GM18858 (cell line): ENCODE data around the gene CYB5R4.

Source experiments
- ATAC-seq: cut with Tn5 transposase; IDR thresholded peaks from one replicate; pipeline ENCODE4 v1.9.1; 2021; ENCODE audit not compliant: unreplicated experiment

The CYB5R4 gene

DNA sequence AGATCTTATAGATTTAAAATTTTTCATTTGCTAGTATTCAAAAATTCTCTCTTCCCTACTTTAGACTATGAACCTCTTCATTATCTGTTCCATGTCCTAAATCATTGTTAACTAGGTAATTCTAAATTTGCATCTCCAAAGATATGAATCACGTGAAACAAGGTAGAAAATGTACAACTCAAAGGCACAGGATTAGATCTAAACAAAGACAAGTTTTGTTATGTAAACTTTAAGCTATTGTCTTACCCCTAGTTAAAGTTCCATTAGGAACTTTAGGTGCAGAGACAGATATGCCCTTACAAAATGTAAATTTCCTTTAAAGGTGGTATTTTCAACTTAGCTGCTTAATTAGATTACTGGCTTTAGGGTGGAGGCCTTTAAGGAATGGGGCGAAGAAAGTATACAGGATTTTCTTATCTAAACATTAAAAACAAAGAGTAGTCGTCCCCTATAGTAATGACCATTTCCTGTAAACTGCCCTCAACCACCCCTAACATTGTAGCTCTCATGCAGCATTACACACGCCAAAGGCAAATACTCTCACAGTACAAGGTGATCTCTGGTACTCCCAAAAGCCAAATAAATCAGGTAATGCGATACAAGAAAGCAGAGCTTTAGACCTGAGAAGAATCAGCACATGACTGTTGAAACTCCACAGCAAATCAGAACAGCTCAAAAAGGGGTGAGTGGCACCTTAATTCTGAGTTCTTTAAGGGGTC lies 116.7 kb downstream of the CYB5R4 start:
- no peak for ATAC-seq

GRCh38 chr6:83976871-83977270 lies 117.4 kb downstream of the CYB5R4 start:
- no peak for ATAC-seq

GRCh38 chr6:83978324-83978734 lies 118.8 kb downstream of the CYB5R4 start:
- no peak for ATAC-seq

DNA sequence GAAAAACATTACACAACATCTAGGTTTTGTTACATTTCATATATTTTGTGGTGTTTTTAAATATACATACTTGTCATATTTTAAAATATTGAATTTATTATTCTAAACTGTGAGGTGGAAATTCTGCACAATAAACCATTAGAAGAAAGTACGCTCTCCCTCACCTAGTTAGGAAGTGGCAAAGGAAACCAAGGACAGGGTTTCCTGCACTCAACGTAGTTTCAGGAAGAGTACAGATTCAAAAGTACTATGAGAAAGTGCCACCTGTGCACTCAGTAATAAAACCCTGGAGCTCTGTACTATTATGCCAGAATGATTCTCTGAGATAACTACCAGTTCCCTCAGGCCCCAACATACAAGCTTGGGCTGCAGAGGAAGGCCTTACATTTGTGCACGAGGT lies 119.5 kb downstream of the CYB5R4 start:
- ATAC-seq, result no peak

GRCh38 chr6:83984411-83984810 lies 124.9 kb downstream of the CYB5R4 start:
- no peak for ATAC-seq

GRCh38 chr6:83985308-83985713 lies 125.8 kb downstream of the CYB5R4 start:
- no peak for ATAC-seq

- ATAC-seq, result no peak
Measured at GRCh38 chr6:83985715-83986114, 126.2 kb downstream of the CYB5R4 start.

DNA sequence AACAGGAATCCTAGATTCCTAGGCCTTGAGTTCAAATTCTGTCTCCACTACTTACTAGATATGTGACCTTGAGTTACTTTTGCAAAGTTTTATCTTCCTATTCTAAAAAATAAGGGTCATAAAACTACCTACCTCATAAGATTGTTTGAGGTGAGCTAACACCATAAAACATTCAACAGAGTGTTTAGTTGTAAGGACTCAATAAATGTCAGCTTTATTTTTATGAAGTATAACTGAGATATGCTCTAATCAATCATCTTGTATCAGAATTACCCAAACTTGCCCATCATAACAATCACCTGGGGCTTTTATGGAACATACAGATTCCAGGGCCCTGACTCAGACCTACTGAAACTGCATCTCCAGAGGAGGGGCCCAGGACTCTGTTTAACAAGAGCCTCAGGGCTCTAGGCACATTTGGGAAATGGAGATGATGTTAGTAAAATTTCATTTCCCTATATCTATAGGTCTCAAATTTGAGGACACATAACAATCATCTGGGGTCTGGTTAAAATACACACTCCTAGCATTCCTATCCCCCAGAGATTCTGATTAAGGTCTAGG lies 138.6 kb downstream of the CYB5R4 start:
- ATAC-seq, result no peak

DNA sequence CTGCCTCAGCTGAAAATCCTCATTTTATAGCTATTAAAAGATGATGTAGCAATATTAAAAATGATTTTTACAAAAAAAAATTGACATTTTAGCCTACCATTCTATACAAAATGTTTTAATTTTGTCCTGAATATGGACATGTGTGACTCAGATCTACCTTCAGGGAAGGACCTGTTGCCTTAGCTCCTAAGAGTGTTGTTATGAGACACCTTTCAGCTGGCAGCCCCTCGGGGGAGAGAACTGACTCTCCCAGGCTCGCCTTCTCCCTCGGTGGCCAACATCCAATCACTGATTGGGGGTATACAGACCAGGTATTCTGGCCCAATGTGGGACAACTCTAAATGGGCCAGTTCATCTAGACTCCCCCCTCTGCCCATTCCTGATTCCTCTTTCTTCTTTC lies 141.6 kb downstream of the CYB5R4 start:
- ATAC-seq, result no peak

GRCh38 chr6:84002226-84002625 lies 142.7 kb downstream of the CYB5R4 start:
- no peak for ATAC-seq

DNA sequence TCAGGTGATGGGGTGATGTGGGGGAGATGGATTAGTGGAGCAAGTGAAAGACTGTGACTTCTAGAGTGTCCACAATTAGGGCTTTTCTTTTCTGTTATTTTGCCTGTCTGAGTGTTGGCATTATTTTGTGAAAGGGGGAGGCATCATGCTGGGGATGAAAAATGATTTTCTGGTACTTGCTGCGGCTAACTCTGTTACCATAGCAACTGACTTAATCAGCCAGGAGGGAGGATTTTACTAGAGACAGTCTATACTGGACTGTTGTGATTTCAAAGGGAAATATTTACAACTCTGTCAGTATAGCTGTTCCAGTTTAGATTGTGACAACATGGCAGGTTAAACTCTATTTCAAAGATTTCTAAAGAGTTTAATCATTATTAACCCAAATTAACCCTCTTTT lies 143.6 kb downstream of the CYB5R4 start:
- ATAC-seq, result no peak

- ATAC-seq, result no peak
Measured at GRCh38 chr6:84003654-84004053, 144.2 kb downstream of the CYB5R4 start.

DNA sequence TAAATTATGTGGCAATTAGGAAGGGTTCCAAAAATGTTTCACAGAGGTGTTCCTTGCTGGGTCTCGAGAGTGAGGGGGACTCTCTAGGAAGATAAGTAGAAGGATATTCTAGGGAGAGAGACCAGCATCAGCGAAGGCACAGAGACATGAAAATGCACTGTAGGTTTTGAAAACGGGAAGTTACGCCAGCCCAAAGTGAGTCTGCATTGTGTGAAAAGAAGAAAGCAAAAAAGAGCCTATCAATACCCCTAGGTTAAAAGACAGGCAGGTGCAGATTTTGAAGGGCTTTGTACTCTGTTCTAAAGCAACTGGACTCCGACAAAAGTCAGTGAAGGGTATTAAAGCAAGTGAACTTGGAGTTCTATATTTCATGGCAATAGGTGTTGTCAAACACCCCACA lies 148.4 kb downstream of the CYB5R4 start:
- no peak for ATAC-seq

DNA sequence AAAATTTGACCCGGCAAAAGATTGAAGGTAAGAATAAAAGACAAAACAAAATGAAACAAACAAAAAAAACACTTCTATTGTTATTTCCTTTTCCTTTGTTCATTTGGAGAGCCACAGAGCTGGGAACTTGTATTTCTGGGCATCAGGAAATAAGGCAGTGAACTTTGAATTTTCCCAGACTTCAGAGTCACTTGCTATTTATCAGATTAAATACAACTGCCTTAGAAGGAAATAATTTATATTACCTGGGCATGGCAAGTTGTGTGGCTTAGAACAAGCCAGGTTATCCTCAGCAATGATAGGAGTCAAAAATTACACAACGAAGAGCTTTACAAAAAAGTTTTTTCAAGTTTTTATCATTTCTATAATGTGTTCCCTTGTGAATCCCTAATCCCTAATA lies 153.9 kb downstream of the CYB5R4 start:
- no peak for ATAC-seq

DNA sequence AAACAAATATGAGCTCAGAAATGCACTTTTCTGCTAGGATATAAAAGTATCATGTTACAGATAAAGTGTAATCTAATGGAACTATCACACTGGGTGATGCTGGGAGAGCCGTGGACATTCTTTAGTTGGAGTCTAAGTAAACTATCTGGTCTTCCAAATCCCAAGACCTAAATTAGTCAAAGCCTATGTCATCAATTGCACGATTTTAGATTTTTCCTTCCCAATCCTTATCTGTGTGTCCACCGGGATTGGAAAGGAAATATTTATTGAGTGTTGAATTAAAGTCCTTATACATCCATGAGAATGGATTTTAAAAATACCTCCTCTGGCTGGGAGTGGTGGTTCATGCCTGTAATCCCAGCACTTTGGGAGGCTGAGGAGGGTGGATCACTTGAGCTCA lies 154.4 kb downstream of the CYB5R4 start:
- ATAC-seq, result no peak

DNA sequence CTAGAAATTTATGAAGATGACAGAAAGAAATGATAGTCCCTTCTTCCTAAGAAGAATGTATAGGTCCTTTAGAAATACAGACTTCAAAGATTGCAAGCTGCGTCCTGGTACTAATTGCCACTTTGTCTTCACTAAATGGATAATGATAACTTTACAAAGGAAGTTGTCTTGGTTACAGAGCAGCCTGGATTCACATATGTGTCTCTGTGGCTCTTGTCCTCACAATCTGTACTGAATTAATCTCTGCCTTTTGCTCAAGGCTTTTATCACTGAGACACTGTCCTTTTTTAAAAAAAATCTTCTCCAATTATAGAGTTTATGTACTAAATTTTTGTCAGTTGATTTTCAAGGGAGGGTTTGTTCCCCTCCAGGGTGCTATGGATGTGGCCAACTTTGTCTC lies 156.5 kb downstream of the CYB5R4 start:
- no peak for ATAC-seq
